HG03039 (cell line): Measurements from ENCODE around the gene PTPN4.

Source experiments
- ATAC-seq: cut with Tn5 transposase; IDR thresholded peaks from one replicate; pipeline ENCODE4 v1.9.1; 2021; ENCODE audit warnings: mild to moderate bottlenecking, moderate library complexity; ENCODE audit not compliant: unreplicated experiment

PTPN4 gene

DNA sequence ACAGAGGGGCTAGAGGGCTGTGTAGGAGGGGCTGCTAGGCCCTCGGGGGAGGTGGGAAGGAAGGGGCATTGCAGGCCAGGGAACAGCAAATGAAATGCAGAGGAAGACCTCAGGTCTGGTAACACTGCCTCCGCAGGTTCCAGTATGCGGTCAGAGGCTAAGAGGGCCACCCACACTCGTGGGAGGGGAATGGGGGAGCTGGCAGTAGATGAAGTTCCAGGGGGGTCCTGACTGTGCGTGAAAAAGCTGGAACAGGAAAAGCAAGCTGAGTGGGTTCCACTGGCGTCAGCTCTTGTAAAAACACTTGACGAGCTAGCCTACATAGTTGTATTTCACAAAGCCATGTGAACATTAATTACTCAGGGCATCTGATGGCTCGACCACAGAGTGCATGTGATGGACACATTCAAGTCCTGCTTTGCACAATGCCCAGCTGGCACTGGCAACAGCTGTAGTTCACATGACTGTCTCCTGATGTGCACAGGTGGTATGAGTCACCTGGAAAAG lies 29.0 kb upstream of the PTPN4 start:
- no peak for ATAC-seq

DNA sequence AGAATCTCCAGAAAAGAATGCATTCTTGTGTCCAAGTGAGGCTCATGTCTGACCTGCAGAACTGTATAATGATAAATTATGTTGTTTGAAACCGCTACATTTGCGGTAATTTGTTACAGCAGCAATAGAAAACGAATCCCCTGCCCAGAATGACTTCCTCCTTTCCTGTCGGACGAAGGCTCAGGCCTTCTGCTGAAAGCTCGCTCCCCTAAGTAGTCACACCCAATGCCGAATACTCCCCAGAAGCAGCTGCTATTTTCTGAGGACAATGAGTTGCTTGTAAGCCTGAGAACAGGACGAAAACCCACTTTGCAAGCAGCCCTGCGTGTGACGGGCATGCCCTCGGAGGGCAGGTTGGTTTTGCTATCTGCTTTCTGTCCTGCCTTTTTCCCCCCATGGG lies 27.7 kb upstream of the PTPN4 start:
- no peak for ATAC-seq

GRCh38 chr2:119732601-119733164 lies 27.0 kb upstream of the PTPN4 start:
- ATAC-seq: no peak

DNA sequence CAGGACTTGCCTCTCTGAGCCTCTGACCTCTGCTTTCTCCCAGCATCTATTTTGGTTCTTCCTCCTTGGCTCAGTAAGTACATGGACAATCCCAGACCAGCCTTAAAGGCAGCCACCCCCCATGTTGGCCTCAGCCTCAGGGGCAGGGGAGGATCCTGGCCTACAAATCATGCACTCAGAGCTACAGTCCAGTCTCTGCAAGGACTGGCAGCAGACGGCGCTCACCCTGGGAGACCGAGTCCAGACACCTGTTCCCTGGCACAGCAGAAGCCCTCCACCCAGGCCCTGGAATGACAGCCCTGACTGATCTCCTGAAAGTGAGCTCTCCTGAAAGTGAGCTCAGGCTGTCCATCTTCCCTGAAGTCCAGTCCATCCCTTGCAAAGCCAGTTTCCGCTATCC lies 25.7 kb upstream of the PTPN4 start:
- ATAC-seq: no peak

DNA sequence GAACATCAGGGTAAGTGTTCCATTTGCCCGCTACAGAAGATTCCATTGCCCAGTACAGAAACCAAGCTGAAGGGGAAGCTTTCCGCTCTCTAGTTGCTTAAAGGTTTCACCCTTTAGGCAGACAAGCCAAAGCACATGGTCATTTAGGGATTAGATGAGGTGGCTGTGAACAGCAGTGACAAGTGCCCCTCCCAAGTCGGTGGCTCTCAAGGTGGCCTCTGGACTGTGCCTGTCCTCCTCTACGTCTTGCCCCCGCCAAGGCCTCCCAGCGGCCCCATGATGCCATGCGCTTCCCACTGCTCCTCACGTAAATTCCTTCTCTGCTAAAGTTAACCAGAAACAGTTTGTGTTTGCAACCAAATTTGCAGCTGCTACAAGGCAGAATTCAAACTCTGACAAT lies 24.2 kb upstream of the PTPN4 start:
- no peak for ATAC-seq

- no peak for ATAC-seq
These were observed 23.7 kb upstream of the PTPN4 start for GRCh38 chr2:119736021-119736420.

GRCh38 chr2:119739580-119740255 lies 20.0 kb upstream of the PTPN4 start:
- ATAC-seq: no peak

GRCh38 chr2:119741001-119741400 lies 18.7 kb upstream of the PTPN4 start:
- no peak for ATAC-seq

- ATAC-seq: no peak
These were observed 17.9 kb upstream of the PTPN4 start for GRCh38 chr2:119741868-119742267.

DNA sequence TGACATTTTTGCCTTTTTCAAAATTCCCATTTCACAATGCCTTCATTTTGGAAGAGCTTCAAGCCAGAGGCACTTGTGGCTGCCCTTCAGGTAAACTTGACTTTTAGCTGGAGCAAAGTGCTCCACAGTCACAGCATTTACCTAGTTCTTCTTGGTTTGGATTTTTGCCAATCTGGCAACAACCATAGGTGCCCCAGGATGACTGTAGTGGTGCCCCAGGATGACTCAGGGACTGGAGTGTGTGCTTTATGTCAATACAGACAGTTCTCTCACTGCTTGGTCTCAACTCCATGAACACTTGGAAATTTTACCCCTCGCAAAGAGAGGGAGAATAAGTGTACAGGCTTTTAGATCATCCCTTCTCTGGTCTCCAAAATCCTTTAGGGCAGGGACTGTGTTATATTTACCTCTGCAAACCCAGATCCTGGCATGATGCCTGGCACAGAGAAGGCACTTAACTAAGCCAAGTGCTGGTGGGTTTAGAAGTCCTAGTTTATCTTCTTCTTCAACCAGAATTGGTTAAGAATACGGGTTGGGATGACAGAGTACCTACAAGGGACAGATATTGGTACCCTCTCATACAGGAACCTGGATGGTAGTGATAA lies 15.3 kb upstream of the PTPN4 start:
- no peak for ATAC-seq

DNA sequence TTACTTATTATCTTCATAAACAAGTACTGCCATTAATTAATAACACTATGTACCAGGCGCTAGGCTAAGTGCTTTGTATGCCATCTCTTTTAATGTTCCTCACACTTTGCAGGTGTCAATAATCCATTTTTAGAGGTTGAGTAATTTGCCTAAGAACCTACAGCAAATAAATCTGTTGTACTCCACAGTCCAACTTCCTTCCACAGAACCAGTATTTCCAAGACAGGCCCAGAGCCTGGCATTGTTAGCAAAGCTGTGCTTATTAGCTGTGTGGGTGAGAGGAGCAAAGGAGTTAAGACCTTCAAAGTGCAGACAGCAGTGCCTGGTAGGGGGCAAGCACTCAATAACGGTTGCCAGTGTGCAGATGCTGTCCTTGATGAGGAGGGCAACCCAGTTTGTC lies 14.2 kb upstream of the PTPN4 start:
- ATAC-seq: no peak

DNA sequence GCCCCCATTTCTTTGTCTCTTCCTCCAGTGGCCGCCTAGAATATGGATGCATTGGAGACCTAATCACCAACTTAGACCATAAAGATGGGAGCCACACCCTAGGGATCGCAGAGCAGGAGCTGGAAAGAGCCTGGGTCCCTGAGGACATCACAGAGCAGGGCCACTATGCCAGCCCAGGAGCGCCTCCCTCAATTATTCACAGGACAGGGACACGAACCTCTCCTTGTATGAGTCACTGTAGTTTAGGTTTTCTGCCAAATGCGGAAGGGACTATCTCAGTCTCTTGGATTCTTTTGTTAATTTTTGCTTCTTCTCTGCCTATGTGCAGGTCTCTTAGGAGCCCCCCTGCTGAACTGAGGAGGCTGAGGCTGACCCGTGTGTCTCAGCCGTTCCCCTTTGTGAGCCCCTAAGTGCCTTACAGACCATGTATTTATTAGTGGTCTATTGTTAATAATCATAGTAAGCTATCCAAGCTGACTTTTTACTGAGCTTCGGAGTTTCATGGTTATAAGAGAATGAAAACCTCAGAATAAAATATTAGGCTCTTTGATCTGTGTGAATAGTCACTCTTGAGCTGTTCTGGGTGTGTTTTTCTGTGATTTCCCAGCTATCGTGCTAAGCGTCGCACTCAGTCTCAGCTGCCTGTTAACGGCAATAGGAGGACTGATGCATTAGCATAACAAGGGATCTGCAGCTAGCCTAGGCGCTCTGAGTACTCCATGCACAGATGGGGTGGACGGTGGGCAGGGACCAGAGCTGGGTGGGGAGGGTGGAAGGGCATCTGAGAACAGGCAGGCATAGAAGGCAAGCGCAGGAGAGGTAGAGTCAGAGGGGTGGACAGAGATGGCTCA lies 12.7 kb upstream of the PTPN4 start:
- ATAC-seq: no peak

DNA sequence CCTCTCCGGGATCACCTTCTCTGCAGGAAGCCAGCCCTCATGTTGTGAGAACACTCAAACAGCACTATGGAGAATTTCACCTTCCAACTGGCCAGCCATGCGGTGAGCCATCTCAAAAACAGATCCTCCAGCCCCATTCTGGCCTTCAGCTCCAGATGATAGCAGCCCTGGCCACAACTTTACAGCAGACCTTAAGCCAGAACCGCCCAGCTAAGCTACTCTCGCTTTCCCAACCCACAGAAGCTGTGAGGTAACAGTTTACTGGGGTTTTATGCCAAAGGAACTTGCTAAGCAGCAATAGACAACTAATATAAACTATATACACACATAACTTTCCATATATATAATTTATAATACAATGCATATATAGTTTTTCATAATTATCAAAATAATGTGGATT lies 11.6 kb upstream of the PTPN4 start:
- no peak for ATAC-seq

DNA sequence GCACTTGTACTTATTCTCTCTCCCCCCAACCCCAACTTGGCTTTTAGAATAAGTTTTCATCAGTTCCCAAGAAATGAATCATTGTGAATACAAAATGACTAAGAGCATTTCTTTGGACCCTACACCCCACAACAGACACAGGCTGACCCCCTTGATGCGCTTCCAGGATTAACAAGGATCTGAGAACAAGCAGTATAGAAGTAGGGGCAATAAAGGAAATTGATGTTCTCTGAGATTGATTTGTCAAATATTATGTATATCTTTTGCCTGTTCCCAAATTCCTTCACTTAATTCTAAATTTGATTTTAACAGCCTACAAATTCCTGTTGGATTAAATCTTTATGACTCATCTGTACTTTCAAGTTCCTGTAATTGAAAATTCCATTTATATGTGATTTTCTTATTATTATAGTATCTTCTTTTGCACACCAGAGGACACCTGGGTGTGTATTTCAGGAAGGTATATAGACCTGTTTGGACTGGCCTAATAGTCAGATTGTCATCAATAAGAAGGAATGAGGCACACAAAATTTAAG lies 10.2 kb upstream of the PTPN4 start:
- ATAC-seq: no peak

DNA sequence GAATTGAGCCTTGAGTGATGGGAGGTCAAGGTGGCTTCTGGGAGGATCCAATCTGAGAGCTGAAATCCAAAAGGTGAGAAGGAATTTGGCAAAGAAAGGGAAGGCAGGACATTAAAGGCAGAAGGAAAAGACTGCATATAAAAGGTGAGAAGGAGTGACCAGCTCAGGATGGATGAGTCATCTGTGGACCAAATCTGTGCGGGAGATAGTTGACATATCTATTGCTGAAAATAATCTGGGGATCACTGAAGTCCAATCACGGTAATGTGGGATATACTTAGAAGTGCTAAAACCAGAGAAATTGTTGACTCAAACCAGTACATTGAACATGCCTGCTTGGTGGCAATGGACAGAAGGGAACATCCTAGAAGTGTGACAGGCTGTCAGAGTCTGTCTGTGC lies 8.0 kb upstream of the PTPN4 start:
- no peak for ATAC-seq

DNA sequence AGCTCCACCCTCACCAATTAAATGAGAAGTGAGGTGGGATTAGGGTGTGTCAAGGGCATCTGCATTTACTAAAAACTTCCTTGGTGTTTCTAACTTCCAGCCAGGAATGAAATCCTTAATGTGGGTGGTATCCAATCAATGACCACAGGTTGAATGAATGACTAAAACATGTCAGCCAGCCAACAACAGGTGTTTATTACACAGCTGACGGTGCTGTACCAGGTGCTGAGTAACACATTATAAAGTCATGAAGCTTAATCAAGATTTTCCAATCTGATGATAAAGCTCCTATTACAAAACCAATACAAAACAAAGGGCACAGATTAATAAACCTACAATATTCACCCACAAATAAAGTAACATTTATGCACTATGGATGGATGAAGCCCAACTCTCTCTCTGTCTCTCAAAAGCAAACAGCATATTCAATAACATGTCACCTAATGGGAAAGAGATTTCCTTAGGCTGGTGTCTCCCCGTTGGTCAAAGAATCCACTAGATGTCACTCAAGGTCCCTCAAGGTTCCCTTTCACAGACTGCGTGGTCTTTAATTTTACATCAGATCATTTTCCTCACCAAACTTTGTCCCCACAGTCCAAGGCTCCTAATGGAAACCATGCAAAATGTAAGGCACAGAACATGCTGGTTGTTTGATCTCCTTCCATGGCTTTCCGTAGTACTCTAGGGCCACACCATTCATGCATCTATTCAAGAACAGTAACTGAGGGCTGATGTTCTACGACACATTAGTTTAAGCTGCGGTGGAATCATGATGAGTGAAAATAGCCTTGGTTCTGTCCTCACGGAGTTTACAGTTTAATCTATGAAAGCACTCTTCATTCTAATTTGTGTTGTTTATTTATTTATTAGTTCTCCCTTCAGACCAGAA lies 6.4 kb upstream of the PTPN4 start:
- ATAC-seq: no peak

- ATAC-seq: no peak
These were observed 5.8 kb upstream of the PTPN4 start for GRCh38 chr2:119753930-119754321.

- ATAC-seq: no peak
These were observed 3.8 kb upstream of the PTPN4 start for GRCh38 chr2:119755906-119756305.

- no peak for ATAC-seq
These were observed 2.9 kb upstream of the PTPN4 start for GRCh38 chr2:119756837-119757236.

GRCh38 chr2:119758881-119759450 lies 756 bp upstream of the PTPN4 start:
- ATAC-seq: no peak
